ENCODE data around the gene NOD2. TPM values are rescaled to one million over a fixed set of nuclear protein-coding genes. Genes with fewer than 3 reads are reported as not detected.
A peak's percentile ranks its signal among the peaks of the same experiment; 100 is the strongest.

NOD2 gene
- total and polyA plus RNA-seq, 7 experiments from 2014 or later: 0.06 to 40.5 (median 0.65) TPM

- peaks cover 12 to 17% of the 10 kb centered on the region in 2 donors for H3K4me1 ChIP-seq (ENCODE audit: control insufficient read depth in 2 of 2, insufficient read depth in 2 of 2, low read length in 2 of 2)
- H3K9me3 ChIP-seq (ENCODE audit: control insufficient read depth in 2 of 3, low read length in 3 of 3): no peaks in the 10 kb centered on the region
- H3K4me3 ChIP-seq (ENCODE audit: low read length): no peak overlapping the region
- Mint-ChIP-seq H3K27ac (peak overlapping the region in 3 of 9 donors; percentile 14 to 38 (median 38)), H3K9me3 (peaks cover 0 to 9% (median 0%) of the 10 kb centered on the region in 11 donors), H3K27me3 (no peaks in the 10 kb centered on the region), H3K4me1 (peaks cover 23 to 33% (median 30%) of the 10 kb centered on the region in 7 donors), H3K36me3 (peaks cover 0 to 32% (median 6%) of the 10 kb centered on the region in 5 donors), H3K4me3 (no peak overlapping the region)
- CTCF ChIA-PET: interaction anchor here (0.5 to 15.0 kb wide), 4 partner anchors 10 to 447 kb away, joined by 4 to 225 read pairs (median 4); partner anchors contain the start of gene CYLD
- POLR2A ChIA-PET: interaction anchor here (0.8 kb wide), 1 partner anchor 38 kb away, joined by 3 read pairs; no protein-coding TSS in a partner anchor
- DNase-seq (no peak), ATAC-seq (no peak)
- no peaks in the 10 kb centered on the region for H3K36me3 ChIP-seq (ENCODE audit: control insufficient read depth in 2 of 3, insufficient read depth in 3 of 3, low read length in 3 of 3)
- no peak overlapping the region for H3K27ac ChIP-seq (ENCODE audit: low read depth, low read length)
- H3K27me3 ChIP-seq (ENCODE audit: control insufficient read depth in 2 of 2, insufficient read depth in 2 of 2, low read length in 2 of 2): no peaks in the 10 kb centered on the region
- intact Hi-C loops (cut with micrococcal nuclease): no loop called here
These were observed 31.0 kb upstream of the NOD2 start for GRCh38 chr16:50662306-50662940.

GRCh38 chr16:50664270-50664669, 29.1 kb upstream of the NOD2 start:
- H3K4me3 Mint-ChIP-seq: peak overlapping the region in 8 of 10 donors; percentile 14 to 87 (median 84)
- H3K36me3 Mint-ChIP-seq: peaks cover 0 to 44% (median 13%) of the 10 kb centered on the region in 5 donors
- H3K4me1 Mint-ChIP-seq: peaks cover 28 to 48% (median 43%) of the 10 kb centered on the region in 7 donors
- no peaks in the 10 kb centered on the region for H3K27me3 Mint-ChIP-seq
- DNase-seq: no peak
- ChIA-PET POLR2A (interaction anchor here (0.7 to 1.2 kb wide), 5 partner anchors 17 to 297 kb away, joined by 3 to 4 read pairs (median 3); partner anchors contain the start of genes CYLD and SNX20), CTCF (interaction anchor here (0.6 to 15.0 kb wide), 15 partner anchors 9 to 453 kb away, joined by 3 to 225 read pairs (median 6); partner anchors contain the start of genes CYLD and SNX20)
- Histone ChIP-seq H3K27me3 (ENCODE audit: control insufficient read depth in 2 of 2, insufficient read depth in 2 of 2, low read length in 2 of 2) (no peaks in the 10 kb centered on the region), H3K4me1 (ENCODE audit: control insufficient read depth in 2 of 2, insufficient read depth in 2 of 2, low read length in 2 of 2) (peaks cover 17% of the 10 kb centered on the region in 2 donors), H3K9me3 (ENCODE audit: control insufficient read depth in 2 of 3, low read length in 3 of 3) (no peaks in the 10 kb centered on the region), H3K27ac (ENCODE audit: low read depth, low read length) (no peak overlapping the region), H3K36me3 (ENCODE audit: control insufficient read depth in 2 of 3, insufficient read depth in 3 of 3, low read length in 3 of 3) (no peaks in the 10 kb centered on the region), H3K4me3 (ENCODE audit: low read length) (no peak overlapping the region)
- intact Hi-C loops (cut with micrococcal nuclease): loop anchor here (2.0 kb wide), 2 partner anchors 37 to 295 kb away; partner anchors contain the start of gene BRD7 (in 1 of the 2)
- peak overlapping the region in 6 of 9 donors; percentile 9 to 97 (median 85) for H3K27ac Mint-ChIP-seq
- peaks cover 0 to 9% (median 0%) of the 10 kb centered on the region in 11 donors for H3K9me3 Mint-ChIP-seq
- no peak for ATAC-seq

GRCh38 chr16:50665128-50665878, 28.1 kb upstream of the NOD2 start:
- H3K27ac ChIP-seq (ENCODE audit: low read depth, low read length): peak overlapping the region; percentile 62
- H3K27me3 Mint-ChIP-seq: no peaks in the 10 kb centered on the region
- H3K9me3 ChIP-seq (ENCODE audit: control insufficient read depth in 2 of 3, low read length in 3 of 3): no peaks in the 10 kb centered on the region
- peaks cover 0 to 9% (median 0%) of the 10 kb centered on the region in 11 donors for H3K9me3 Mint-ChIP-seq
- intact Hi-C loops (cut with micrococcal nuclease): loop anchor here (1.0 to 2.0 kb wide), 9 partner anchors 39 to 640 kb away; partner anchors contain the start of genes CNEP1R1 (in 2 of the 2) and BRD7 (in 1 of the 2)
- H3K36me3 Mint-ChIP-seq: peaks cover 0 to 48% (median 15%) of the 10 kb centered on the region in 5 donors
- no peaks in the 10 kb centered on the region for H3K27me3 ChIP-seq (ENCODE audit: control insufficient read depth in 2 of 2, insufficient read depth in 2 of 2, low read length in 2 of 2)
- ChIA-PET POLR2A (interaction anchor here (1.2 to 5.1 kb wide), 7 partner anchors 12 to 451 kb away, joined by 3 to 53 read pairs (median 21); partner anchors contain the start of genes CYLD and SNX20), CTCF (interaction anchor here (0.6 to 15.0 kb wide), 38 partner anchors 10 to 545 kb away, joined by 3 to 225 read pairs (median 4); partner anchors contain the start of genes CYLD and SNX20)
- H3K4me1 Mint-ChIP-seq: peaks cover 28 to 49% (median 44%) of the 10 kb centered on the region in 7 donors
- peak overlapping the region; percentile 82 to 97 (median 89) for H3K27ac Mint-ChIP-seq
- H3K4me1 ChIP-seq (ENCODE audit: control insufficient read depth in 2 of 2, insufficient read depth in 2 of 2, low read length in 2 of 2): peaks cover 17% of the 10 kb centered on the region in 2 donors
- H3K4me3 ChIP-seq (ENCODE audit: low read length): peak overlapping the region; percentile 60
- ATAC-seq: peak; percentile 80
- peak; percentile 71 to 90 (median 77) for DNase-seq
- peaks cover 0 to 8% (median 0%) of the 10 kb centered on the region in 3 experiments for H3K36me3 ChIP-seq (ENCODE audit: control insufficient read depth in 2 of 3, insufficient read depth in 3 of 3, low read length in 3 of 3)
- peak overlapping the region; percentile 73 to 87 (median 84) for H3K4me3 Mint-ChIP-seq

- peak overlapping the region; percentile 32 for H3K4me3 ChIP-seq (ENCODE audit: low read length)
- H3K4me1 ChIP-seq (ENCODE audit: control insufficient read depth in 2 of 2, insufficient read depth in 2 of 2, low read length in 2 of 2): peaks cover 17% of the 10 kb centered on the region in 2 donors
- intact Hi-C loops (cut with micrococcal nuclease): loop anchor here (1.0 to 2.0 kb wide), 4 partner anchors 14 to 120 kb away; partner anchors contain the start of gene SNX20 (in 1 of the 2)
- H3K36me3 ChIP-seq (ENCODE audit: control insufficient read depth in 2 of 3, insufficient read depth in 3 of 3, low read length in 3 of 3): peaks cover 0 to 20% (median 8%) of the 10 kb centered on the region in 3 experiments
- ATAC-seq: peak; percentile 73
- H3K4me3 Mint-ChIP-seq: peak overlapping the region; percentile 78 to 90 (median 82)
- H3K27me3 ChIP-seq (ENCODE audit: control insufficient read depth in 2 of 2, insufficient read depth in 2 of 2, low read length in 2 of 2): no peaks in the 10 kb centered on the region
- POLR2A ChIA-PET: interaction anchor here (0.7 to 5.1 kb wide), 15 partner anchors 10 to 393 kb away, joined by 3 to 53 read pairs (median 4); partner anchors contain the start of genes CYLD and SNX20
- peak overlapping the region; percentile 66 for H3K27ac ChIP-seq (ENCODE audit: low read depth, low read length)
- no peaks in the 10 kb centered on the region for H3K27me3 Mint-ChIP-seq
- peaks cover 2 to 5% (median 4%) of the 10 kb centered on the region in 3 experiments for H3K9me3 ChIP-seq (ENCODE audit: control insufficient read depth in 2 of 3, low read length in 3 of 3)
- DNase-seq: peak in 6 of 9 donors; percentile 28 to 52 (median 36)
- CTCF ChIA-PET: interaction anchor here (0.5 to 15.0 kb wide), 32 partner anchors 12 to 547 kb away, joined by 3 to 225 read pairs (median 4); partner anchors contain the start of genes CYLD and SNX20
- peaks cover 35 to 54% (median 48%) of the 10 kb centered on the region in 7 donors for H3K4me1 Mint-ChIP-seq
- H3K9me3 Mint-ChIP-seq: peaks cover 0 to 15% (median 5%) of the 10 kb centered on the region in 11 donors
- H3K27ac Mint-ChIP-seq: peak overlapping the region; percentile 93 to 97 (median 95)
- H3K36me3 Mint-ChIP-seq: peaks cover 7 to 62% (median 25%) of the 10 kb centered on the region in 5 donors
These were observed 26.5 kb upstream of the NOD2 start for GRCh38 chr16:50666658-50667496.

- Histone ChIP-seq H3K36me3 (ENCODE audit: control insufficient read depth in 2 of 3, insufficient read depth in 3 of 3, low read length in 3 of 3) (peaks cover 6 to 29% (median 15%) of the 10 kb centered on the region in 3 experiments), H3K4me3 (ENCODE audit: low read length) (peak overlapping the region; percentile 32), H3K9me3 (ENCODE audit: control insufficient read depth in 2 of 3, low read length in 3 of 3) (peaks cover 5 to 13% (median 9%) of the 10 kb centered on the region in 3 experiments), H3K4me1 (ENCODE audit: control insufficient read depth in 2 of 2, insufficient read depth in 2 of 2, low read length in 2 of 2) (peaks cover 17% of the 10 kb centered on the region in 2 donors), H3K27me3 (ENCODE audit: control insufficient read depth in 2 of 2, insufficient read depth in 2 of 2, low read length in 2 of 2) (no peaks in the 10 kb centered on the region), H3K27ac (ENCODE audit: low read depth, low read length) (peak overlapping the region; percentile 66)
- Mint-ChIP-seq H3K4me3 (peak overlapping the region; percentile 78 to 90 (median 82)), H3K9me3 (peaks cover 0 to 17% (median 12%) of the 10 kb centered on the region in 11 donors), H3K36me3 (peaks cover 14 to 64% (median 34%) of the 10 kb centered on the region in 5 donors), H3K27me3 (no peaks in the 10 kb centered on the region), H3K4me1 (peaks cover 35 to 54% (median 52%) of the 10 kb centered on the region in 7 donors), H3K27ac (peak overlapping the region; percentile 93 to 97 (median 95))
- intact Hi-C loops (cut with micrococcal nuclease): loop anchor here in 1 of 2 donors (1.0 to 2.0 kb wide), 3 partner anchors 14 to 121 kb away; partner anchors contain the start of gene SNX20
- POLR2A ChIA-PET: interaction anchor here (0.5 to 5.1 kb wide), 20 partner anchors 9 to 472 kb away, joined by 3 to 53 read pairs (median 4); partner anchors contain the start of genes CYLD and SNX20
- ATAC-seq (peak; percentile 36), DNase-seq (peak in 1 of 9 donors; percentile 28)
- CTCF ChIA-PET: interaction anchor here (0.5 to 15.0 kb wide), 28 partner anchors 10 to 456 kb away, joined by 3 to 225 read pairs (median 6); partner anchors contain the start of genes CYLD and SNX20
These were observed 25.7 kb upstream of the NOD2 start for GRCh38 chr16:50667497-50668367.
